ENCODE measurements around the gene ADARB2. TPM values are rescaled to one million over a fixed set of nuclear protein-coding genes. Genes with fewer than 3 reads are reported as not detected.
"Not testable (repeated sequence)": the region's sequence is repeated elsewhere in the genome, so short reads cannot be mapped to it uniquely, and the experiment has no call there.

ADARB2 gene
- total RNA-seq: under 0.01 TPM

GRCh38 chr10:1737222-1738061, at the start of gene ADARB2:
Gene ADARB2, minus strand, starts transcription at chr10:1737525.
- Histone ChIP-seq H3K36me3 (ENCODE audit: control insufficient read depth in 3 of 3, insufficient read depth in 3 of 3, low read length in 3 of 3) (no peaks in the 10 kb centered on the region), H3K9me3 (ENCODE audit: control insufficient read depth in 3 of 3, low read length in 3 of 3) (no peaks in the 10 kb centered on the region), H3K4me1 (ENCODE audit: control insufficient read depth in 3 of 3, insufficient read depth in 3 of 3, low read length in 3 of 3) (no peaks in the 10 kb centered on the region), H3K27me3 (ENCODE audit: control insufficient read depth in 3 of 3, insufficient read depth in 3 of 3, low read length in 3 of 3) (peaks cover 30 to 58% (median 33%) of the 10 kb centered on the region in 3 donors), H3K4me3 (ENCODE audit: low read length in 3 of 3) (no peak within 1 kb of the TSS), H3K27ac (ENCODE audit: low read depth, low read length) (no peak within 1 kb of the TSS), H3K9ac (ENCODE audit: low read depth in 1 of 3, low read length in 3 of 3) (no peak within 1 kb of the TSS)

DNA sequence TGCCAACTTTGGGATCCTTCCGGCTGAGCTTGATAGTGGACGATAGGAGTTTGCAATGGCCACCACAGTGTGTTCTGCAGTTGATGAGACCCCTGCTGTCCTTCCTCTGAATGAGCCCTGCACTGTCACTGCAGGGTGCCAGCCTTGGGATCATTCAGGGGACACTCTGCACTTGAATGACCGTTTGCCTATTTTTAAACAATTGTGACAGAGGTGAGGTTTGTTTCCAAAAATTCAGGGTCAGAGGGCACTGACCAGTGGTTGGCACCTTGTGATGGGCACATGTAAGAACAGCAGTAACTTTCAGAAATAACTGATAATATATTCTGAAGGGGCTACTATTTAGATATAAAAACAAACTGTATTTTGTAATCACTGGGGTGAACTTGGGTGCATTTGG, 48.5 kb upstream of the ADARB2 start:
- Histone ChIP-seq H3K9ac (ENCODE audit: low read depth in 1 of 3, low read length in 3 of 3) (no peak overlapping the region), H3K4me1 (ENCODE audit: control insufficient read depth in 3 of 3, insufficient read depth in 3 of 3, low read length in 3 of 3) (no peaks in the 10 kb centered on the region), H3K36me3 (ENCODE audit: control insufficient read depth in 3 of 3, insufficient read depth in 3 of 3, low read length in 3 of 3) (no peaks in the 10 kb centered on the region), H3K27me3 (ENCODE audit: control insufficient read depth in 3 of 3, insufficient read depth in 3 of 3, low read length in 3 of 3) (no peaks in the 10 kb centered on the region), H3K9me3 (ENCODE audit: control insufficient read depth in 3 of 3, low read length in 3 of 3) (peaks cover 0 to 5% (median 0%) of the 10 kb centered on the region in 3 donors), H3K4me3 (ENCODE audit: low read length in 3 of 3) (no peak overlapping the region), H3K27ac (ENCODE audit: low read depth, low read length) (no peak overlapping the region)

- Histone ChIP-seq H3K36me3 (ENCODE audit: control insufficient read depth in 3 of 3, insufficient read depth in 3 of 3, low read length in 3 of 3) (no peaks in the 10 kb centered on the region), H3K9me3 (ENCODE audit: control insufficient read depth in 3 of 3, low read length in 3 of 3) (peaks cover 0 to 5% (median 0%) of the 10 kb centered on the region in 3 donors), H3K4me1 (ENCODE audit: control insufficient read depth in 3 of 3, insufficient read depth in 3 of 3, low read length in 3 of 3) (no peaks in the 10 kb centered on the region), H3K9ac (ENCODE audit: low read depth in 1 of 3, low read length in 3 of 3) (no peak overlapping the region), H3K27ac (ENCODE audit: low read depth, low read length) (no peak overlapping the region), H3K27me3 (ENCODE audit: control insufficient read depth in 3 of 3, insufficient read depth in 3 of 3, low read length in 3 of 3) (no peaks in the 10 kb centered on the region), H3K4me3 (ENCODE audit: low read length in 3 of 3) (no peak overlapping the region)
These were observed 45.5 kb upstream of the ADARB2 start for GRCh38 chr10:1782841-1783240.

GRCh38 chr10:1779796-1780195, 42.5 kb upstream of the ADARB2 start:
- Histone ChIP-seq H3K27me3 (ENCODE audit: control insufficient read depth in 3 of 3, insufficient read depth in 3 of 3, low read length in 3 of 3) (no peaks in the 10 kb centered on the region), H3K4me3 (ENCODE audit: low read length in 3 of 3) (no peak overlapping the region), H3K9me3 (ENCODE audit: control insufficient read depth in 3 of 3, low read length in 3 of 3) (peaks cover 0 to 2% (median 0%) of the 10 kb centered on the region in 3 donors), H3K4me1 (ENCODE audit: control insufficient read depth in 3 of 3, insufficient read depth in 3 of 3, low read length in 3 of 3) (no peaks in the 10 kb centered on the region), H3K27ac (ENCODE audit: low read depth, low read length) (no peak overlapping the region), H3K9ac (ENCODE audit: low read depth in 1 of 3, low read length in 3 of 3) (no peak overlapping the region), H3K36me3 (ENCODE audit: control insufficient read depth in 3 of 3, insufficient read depth in 3 of 3, low read length in 3 of 3) (no peaks in the 10 kb centered on the region)

GRCh38 chr10:1778375-1778969, 41.1 kb upstream of the ADARB2 start:
- no peak overlapping the region for H3K27ac ChIP-seq (ENCODE audit: low read depth, low read length)
- no peaks in the 10 kb centered on the region for H3K36me3 ChIP-seq (ENCODE audit: control insufficient read depth in 3 of 3, insufficient read depth in 3 of 3, low read length in 3 of 3)

GRCh38 chr10:1776127-1776662, 38.9 kb upstream of the ADARB2 start:
- H3K4me3 ChIP-seq (ENCODE audit: low read length in 3 of 3): no peak overlapping the region
- H3K9me3 ChIP-seq (ENCODE audit: control insufficient read depth in 3 of 3, low read length in 3 of 3): no peaks in the 10 kb centered on the region
- no peaks in the 10 kb centered on the region for H3K4me1 ChIP-seq (ENCODE audit: control insufficient read depth in 3 of 3, insufficient read depth in 3 of 3, low read length in 3 of 3)
- no peaks in the 10 kb centered on the region for H3K36me3 ChIP-seq (ENCODE audit: control insufficient read depth in 3 of 3, insufficient read depth in 3 of 3, low read length in 3 of 3)
- no peak overlapping the region for H3K27ac ChIP-seq (ENCODE audit: low read depth, low read length)
- no peak overlapping the region for H3K9ac ChIP-seq (ENCODE audit: low read depth in 1 of 3, low read length in 3 of 3)
- H3K27me3 ChIP-seq (ENCODE audit: control insufficient read depth in 3 of 3, insufficient read depth in 3 of 3, low read length in 3 of 3): no peaks in the 10 kb centered on the region

More at GRCh38 chr10:1778375-1778969, 41.1 kb upstream of the ADARB2 start:
- Histone ChIP-seq H3K9ac (ENCODE audit: low read depth in 1 of 3, low read length in 3 of 3) (no peak overlapping the region), H3K27me3 (ENCODE audit: control insufficient read depth in 3 of 3, insufficient read depth in 3 of 3, low read length in 3 of 3) (no peaks in the 10 kb centered on the region), H3K4me1 (ENCODE audit: control insufficient read depth in 3 of 3, insufficient read depth in 3 of 3, low read length in 3 of 3) (no peaks in the 10 kb centered on the region), H3K4me3 (ENCODE audit: low read length in 3 of 3) (no peak overlapping the region), H3K9me3 (ENCODE audit: control insufficient read depth in 3 of 3, low read length in 3 of 3) (peaks cover 0 to 2% (median 0%) of the 10 kb centered on the region in 3 donors)

DNA sequence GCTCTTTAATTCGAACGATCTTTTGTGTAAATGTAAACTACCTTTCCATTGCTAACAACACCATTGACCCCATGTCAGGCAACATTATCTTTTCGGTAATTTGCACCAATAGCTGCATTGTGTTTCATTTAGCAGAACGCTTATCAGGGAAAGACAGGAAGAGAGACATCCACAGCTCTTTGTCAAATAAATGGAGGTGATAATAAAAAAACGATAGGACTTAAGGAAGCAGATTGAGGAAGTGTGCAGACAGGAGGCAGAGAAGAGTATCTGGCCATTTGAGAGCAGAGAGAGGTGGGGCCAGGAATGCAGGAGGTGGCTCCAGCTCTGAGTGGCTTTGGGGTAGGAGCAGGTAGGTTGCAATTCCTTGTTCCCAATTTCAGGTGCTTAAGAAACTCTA, 37.5 kb upstream of the ADARB2 start:
- Histone ChIP-seq H3K4me1 (ENCODE audit: control insufficient read depth in 3 of 3, insufficient read depth in 3 of 3, low read length in 3 of 3) (no peaks in the 10 kb centered on the region), H3K9me3 (ENCODE audit: control insufficient read depth in 3 of 3, low read length in 3 of 3) (no peaks in the 10 kb centered on the region), H3K36me3 (ENCODE audit: control insufficient read depth in 3 of 3, insufficient read depth in 3 of 3, low read length in 3 of 3) (no peaks in the 10 kb centered on the region), H3K27ac (ENCODE audit: low read depth, low read length) (no peak overlapping the region), H3K9ac (ENCODE audit: low read depth in 1 of 3, low read length in 3 of 3) (no peak overlapping the region), H3K27me3 (ENCODE audit: control insufficient read depth in 3 of 3, insufficient read depth in 3 of 3, low read length in 3 of 3) (no peaks in the 10 kb centered on the region), H3K4me3 (ENCODE audit: low read length in 3 of 3) (no peak overlapping the region)

DNA sequence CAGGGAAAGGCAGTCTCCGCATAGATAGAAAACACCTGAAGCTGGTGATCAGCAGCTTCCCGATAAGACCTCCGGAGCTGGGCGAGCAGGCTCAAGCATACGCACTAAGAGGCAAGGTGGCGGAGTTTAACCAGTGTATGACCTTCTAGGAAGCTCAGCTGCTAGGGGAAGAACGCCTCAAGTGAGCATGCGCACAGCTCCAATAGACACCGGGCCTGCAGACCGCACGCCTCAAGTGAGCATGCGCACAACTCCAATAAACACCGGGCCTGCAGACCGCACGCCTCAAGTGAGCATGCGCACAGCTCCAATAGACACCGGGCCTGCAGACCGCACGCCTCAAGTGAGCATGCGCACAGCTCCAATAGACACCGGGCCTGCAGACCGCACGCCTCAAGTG, 35.9 kb upstream of the ADARB2 start:
- H3K9ac ChIP-seq (ENCODE audit: low read depth in 1 of 3, low read length in 3 of 3); H3K4me3 ChIP-seq (ENCODE audit: low read length in 3 of 3); H3K27me3 ChIP-seq (ENCODE audit: control insufficient read depth in 3 of 3, insufficient read depth in 3 of 3, low read length in 3 of 3); H3K27ac ChIP-seq (ENCODE audit: low read depth, low read length); H3K36me3 ChIP-seq (ENCODE audit: control insufficient read depth in 3 of 3, insufficient read depth in 3 of 3, low read length in 3 of 3); H3K4me1 ChIP-seq (ENCODE audit: control insufficient read depth in 3 of 3, insufficient read depth in 3 of 3, low read length in 3 of 3); H3K9me3 ChIP-seq (ENCODE audit: control insufficient read depth in 3 of 3, low read length in 3 of 3): not testable (repeated sequence)

- Histone ChIP-seq H3K27ac (ENCODE audit: low read depth, low read length) (no peak overlapping the region), H3K9ac (ENCODE audit: low read depth in 1 of 3, low read length in 3 of 3) (no peak overlapping the region), H3K36me3 (ENCODE audit: control insufficient read depth in 3 of 3, insufficient read depth in 3 of 3, low read length in 3 of 3) (no peaks in the 10 kb centered on the region), H3K9me3 (ENCODE audit: control insufficient read depth in 3 of 3, low read length in 3 of 3) (peaks cover 0 to 2% (median 0%) of the 10 kb centered on the region in 3 donors), H3K4me1 (ENCODE audit: control insufficient read depth in 3 of 3, insufficient read depth in 3 of 3, low read length in 3 of 3) (no peaks in the 10 kb centered on the region), H3K27me3 (ENCODE audit: control insufficient read depth in 3 of 3, insufficient read depth in 3 of 3, low read length in 3 of 3) (no peaks in the 10 kb centered on the region), H3K4me3 (ENCODE audit: low read length in 3 of 3) (no peak overlapping the region)
These were observed 28.7 kb upstream of the ADARB2 start for GRCh38 chr10:1766049-1766448.

- Histone ChIP-seq H3K4me1 (ENCODE audit: control insufficient read depth in 3 of 3, insufficient read depth in 3 of 3, low read length in 3 of 3) (no peaks in the 10 kb centered on the region), H3K4me3 (ENCODE audit: low read length in 3 of 3) (no peak overlapping the region)
These were observed 24.8 kb upstream of the ADARB2 start for GRCh38 chr10:1762076-1762475.

More at GRCh38 chr10:1762076-1762475, 24.8 kb upstream of the ADARB2 start:
- Histone ChIP-seq H3K9ac (ENCODE audit: low read depth in 1 of 3, low read length in 3 of 3) (no peak overlapping the region), H3K27ac (ENCODE audit: low read depth, low read length) (no peak overlapping the region), H3K9me3 (ENCODE audit: control insufficient read depth in 3 of 3, low read length in 3 of 3) (peaks cover 0 to 7% (median 3%) of the 10 kb centered on the region in 3 donors), H3K27me3 (ENCODE audit: control insufficient read depth in 3 of 3, insufficient read depth in 3 of 3, low read length in 3 of 3) (no peaks in the 10 kb centered on the region), H3K36me3 (ENCODE audit: control insufficient read depth in 3 of 3, insufficient read depth in 3 of 3, low read length in 3 of 3) (no peaks in the 10 kb centered on the region)

Measured in skeletal muscle tissue (tissue), 4 donors.